ENCODE measurements around the gene CABP4. TPM values are rescaled to one million over a fixed set of nuclear protein-coding genes. Genes with fewer than 3 reads are reported as not detected.
"Not testable (repeated sequence)": the region's sequence is repeated elsewhere in the genome, so short reads cannot be mapped to it uniquely, and the experiment has no call there.

CABP4 gene
- total RNA-seq, 1 experiment from 2014 or later, result 4.1 TPM

- DNase-seq (ENCODE audit: extremely low read depth, low read depth), result no peak
These were observed 15.3 kb downstream of the CABP4 start for GRCh38 chr11:67470337-67471002.

GRCh38 chr11:67472882-67473281, 17.7 kb downstream of the CABP4 start:
- no peak for DNase-seq (ENCODE audit: extremely low read depth, low read depth)

GRCh38 chr11:67476692-67477091, 21.5 kb downstream of the CABP4 start:
- not testable (repeated sequence) for DNase-seq (ENCODE audit: extremely low read depth, low read depth)

GRCh38 chr11:67477344-67478050, 22.3 kb downstream of the CABP4 start:
- DNase-seq (ENCODE audit: extremely low read depth, low read depth), result not testable (repeated sequence)

GRCh38 chr11:67482275-67482826, 27.2 kb downstream of the CABP4 start:
- DNase-seq (ENCODE audit: extremely low read depth, low read depth), result no peak

- peak; percentile 96 for DNase-seq (ENCODE audit: extremely low read depth, low read depth)
These were observed 28.0 kb downstream of the CABP4 start, which contains the start of gene AIP for GRCh38 chr11:67482827-67483798. Gene AIP (plus strand): TSS chr11:67483026. CDS start chr11:67483159, 133 bp downstream.

GRCh38 chr11:67483831-67484665, 28.9 kb downstream of the CABP4 start:
- no peak for DNase-seq (ENCODE audit: extremely low read depth, low read depth)

GRCh38 chr11:67484847-67485311, 29.7 kb downstream of the CABP4 start:
- DNase-seq (ENCODE audit: extremely low read depth, low read depth), result no peak

- not testable (repeated sequence) for DNase-seq (ENCODE audit: extremely low read depth, low read depth)
These were observed 30.8 kb downstream of the CABP4 start for GRCh38 chr11:67485873-67486361.

- DNase-seq (ENCODE audit: extremely low read depth, low read depth), result no peak
These were observed 31.5 kb downstream of the CABP4 start for GRCh38 chr11:67486481-67487195.

- DNase-seq (ENCODE audit: extremely low read depth, low read depth), result no peak
These were observed 34.2 kb downstream of the CABP4 start for GRCh38 chr11:67489203-67489884.

- no peak for DNase-seq (ENCODE audit: extremely low read depth, low read depth)
These were observed 35.0 kb downstream of the CABP4 start for GRCh38 chr11:67489885-67490726.

- no peak for DNase-seq (ENCODE audit: extremely low read depth, low read depth)
These were observed 35.5 kb downstream of the CABP4 start for GRCh38 chr11:67490727-67491065.

GRCh38 chr11:67491276-67492068, 36.3 kb downstream of the CABP4 start:
- no peak for DNase-seq (ENCODE audit: extremely low read depth, low read depth)

- no peak for DNase-seq (ENCODE audit: extremely low read depth, low read depth)
These were observed 37.0 kb downstream of the CABP4 start for GRCh38 chr11:67492069-67492727.

Data from NCI-H460 (cell line).